ENCODE results near the gene ZNF587.
"Not testable (repeated sequence)": the region's sequence is repeated elsewhere in the genome, so short reads cannot be mapped to it uniquely, and the experiment has no call there.

DNA sequence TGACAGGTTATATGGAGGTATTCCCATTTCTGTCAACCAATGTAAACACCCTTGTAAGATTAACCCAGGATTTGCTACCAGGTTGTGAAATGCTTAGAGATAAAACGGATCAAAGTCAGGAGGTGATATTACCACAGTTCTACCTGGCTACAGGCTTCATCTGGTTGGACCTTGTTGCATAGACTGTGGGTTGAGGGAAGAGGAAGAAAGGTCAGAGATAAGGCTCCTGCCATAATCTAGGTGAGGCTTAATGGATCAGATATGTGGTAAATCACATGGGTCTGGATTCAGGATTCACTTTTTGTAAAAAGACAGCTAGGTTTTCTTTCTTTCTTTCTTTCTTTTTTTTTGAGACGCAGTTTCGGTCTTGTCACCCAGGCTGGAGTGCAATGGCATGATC lies 28.2 kb upstream of the ZNF587 start:
- TF ChIP-seq EP300, POLR2A (IDR thresholded peaks at IDR 0.05): not testable (repeated sequence)
- TF ChIP-seq, protein P1, sequence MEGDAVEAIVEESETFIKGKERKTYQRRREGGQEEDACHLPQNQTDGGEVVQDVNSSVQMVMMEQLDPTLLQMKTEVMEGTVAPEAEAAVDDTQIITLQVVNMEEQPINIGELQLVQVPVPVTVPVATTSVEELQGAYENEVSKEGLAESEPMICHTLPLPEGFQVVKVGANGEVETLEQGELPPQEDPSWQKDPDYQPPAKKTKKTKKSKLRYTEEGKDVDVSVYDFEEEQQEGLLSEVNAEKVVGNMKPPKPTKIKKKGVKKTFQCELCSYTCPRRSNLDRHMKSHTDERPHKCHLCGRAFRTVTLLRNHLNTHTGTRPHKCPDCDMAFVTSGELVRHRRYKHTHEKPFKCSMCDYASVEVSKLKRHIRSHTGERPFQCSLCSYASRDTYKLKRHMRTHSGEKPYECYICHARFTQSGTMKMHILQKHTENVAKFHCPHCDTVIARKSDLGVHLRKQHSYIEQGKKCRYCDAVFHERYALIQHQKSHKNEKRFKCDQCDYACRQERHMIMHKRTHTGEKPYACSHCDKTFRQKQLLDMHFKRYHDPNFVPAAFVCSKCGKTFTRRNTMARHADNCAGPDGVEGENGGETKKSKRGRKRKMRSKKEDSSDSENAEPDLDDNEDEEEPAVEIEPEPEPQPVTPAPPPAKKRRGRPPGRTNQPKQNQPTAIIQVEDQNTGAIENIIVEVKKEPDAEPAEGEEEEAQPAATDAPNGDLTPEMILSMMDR (IDR thresholded peaks at IDR 0.05): not testable (repeated sequence)

Measured in tibial nerve (tissue), 4 donors.